DMS 273 (cell line): ENCODE results near the gene ACRV1.
"Not testable (repeated sequence)": the region's sequence is repeated elsewhere in the genome, so short reads cannot be mapped to it uniquely, and the experiment has no call there.

Experiments
- DNase-seq: peaks from one replicate; lab custom pipeline; 2025; ENCODE audit not compliant: unreplicated experiment; lab: John Stamatoyannopoulos, UW

Gene ACRV1, protein sequence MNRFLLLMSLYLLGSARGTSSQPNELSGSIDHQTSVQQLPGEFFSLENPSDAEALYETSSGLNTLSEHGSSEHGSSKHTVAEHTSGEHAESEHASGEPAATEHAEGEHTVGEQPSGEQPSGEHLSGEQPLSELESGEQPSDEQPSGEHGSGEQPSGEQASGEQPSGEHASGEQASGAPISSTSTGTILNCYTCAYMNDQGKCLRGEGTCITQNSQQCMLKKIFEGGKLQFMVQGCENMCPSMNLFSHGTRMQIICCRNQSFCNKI

DNA sequence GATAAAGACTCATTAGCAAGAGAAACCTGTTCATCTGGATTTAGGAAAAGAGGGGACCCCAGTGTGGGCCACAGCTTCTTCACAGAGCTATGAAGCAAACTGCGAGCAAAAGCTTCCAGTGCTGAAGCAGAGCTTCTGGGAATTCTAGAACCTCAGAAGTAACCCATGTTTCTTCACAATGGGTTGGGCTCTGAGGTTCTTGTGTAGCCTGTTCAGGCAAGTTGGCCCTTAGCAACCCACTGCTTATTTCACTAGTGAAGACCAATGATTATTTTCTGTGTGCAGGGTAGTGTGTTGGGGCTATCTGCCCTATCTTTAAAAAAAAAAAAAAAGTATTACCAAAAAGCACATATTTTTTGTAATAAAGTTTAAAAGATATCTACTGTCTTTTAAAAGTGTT lies at the start of gene ACRV1:
Gene ACRV1, minus strand, starts transcription at position 101 of the 400 bp plus-strand sequence. Its CDS starts 67 bp downstream, at position 34.
- no peak for DNase-seq

DNA sequence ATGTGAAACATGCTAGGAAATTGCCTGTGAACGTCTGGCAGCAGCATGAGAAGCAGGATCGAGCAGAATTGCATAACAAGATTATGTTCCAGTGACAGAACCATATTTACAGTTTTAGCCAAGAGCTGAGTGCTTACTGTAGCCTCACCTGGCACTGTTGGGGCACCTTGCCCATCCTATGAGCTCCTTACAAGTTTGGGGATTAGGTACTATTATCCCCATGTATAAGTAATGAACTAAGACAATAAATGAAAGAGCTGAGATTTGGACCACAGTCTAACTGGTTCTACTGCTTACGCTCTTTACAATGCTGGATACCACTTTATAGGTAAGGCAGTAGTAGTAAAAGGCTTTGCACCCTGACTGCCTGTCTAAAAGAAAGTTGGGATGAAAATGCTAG lies 48.3 kb upstream of the ACRV1 start:
- no peak for DNase-seq

DNA sequence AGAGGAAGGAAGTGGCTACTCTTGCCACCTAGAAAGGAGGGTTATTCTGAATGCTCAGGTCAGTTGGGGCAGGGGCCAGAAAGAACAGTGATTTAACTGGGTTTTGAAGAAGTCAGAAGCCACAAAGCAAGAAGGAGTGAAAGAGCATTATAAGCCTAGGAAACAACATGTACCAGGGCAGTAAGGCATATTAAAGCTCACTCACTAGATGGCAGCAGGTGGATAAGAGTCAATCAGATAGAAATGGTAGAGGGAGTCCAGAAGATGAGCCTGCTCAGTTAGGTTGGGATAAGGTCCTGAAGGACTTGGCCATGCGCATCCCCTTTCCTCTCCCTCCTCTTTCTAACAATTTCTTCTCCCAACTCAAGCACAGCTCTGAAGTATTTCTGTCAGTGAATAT lies 43.5 kb upstream of the ACRV1 start:
- DNase-seq: peak; percentile 20

DNA sequence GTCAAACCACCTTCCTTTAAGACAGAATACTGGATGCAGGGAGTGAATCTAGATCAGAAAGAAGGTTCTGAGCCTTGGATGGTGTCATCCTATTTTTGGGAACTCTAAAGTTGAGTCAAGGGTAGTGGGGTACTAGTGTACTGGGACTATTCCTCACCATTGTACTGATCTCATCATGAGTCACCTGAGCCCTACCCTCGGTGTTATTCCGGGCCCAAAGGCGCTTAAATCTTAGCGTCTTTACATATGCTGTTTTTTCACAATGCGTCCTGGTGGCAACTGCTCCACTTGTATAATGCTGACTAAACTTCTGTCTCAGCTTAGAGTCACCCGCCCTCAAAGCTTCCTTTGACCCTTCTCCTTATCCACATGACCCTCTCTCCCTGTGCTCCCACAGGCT lies 40.1 kb upstream of the ACRV1 start:
- DNase-seq: no peak

DNA sequence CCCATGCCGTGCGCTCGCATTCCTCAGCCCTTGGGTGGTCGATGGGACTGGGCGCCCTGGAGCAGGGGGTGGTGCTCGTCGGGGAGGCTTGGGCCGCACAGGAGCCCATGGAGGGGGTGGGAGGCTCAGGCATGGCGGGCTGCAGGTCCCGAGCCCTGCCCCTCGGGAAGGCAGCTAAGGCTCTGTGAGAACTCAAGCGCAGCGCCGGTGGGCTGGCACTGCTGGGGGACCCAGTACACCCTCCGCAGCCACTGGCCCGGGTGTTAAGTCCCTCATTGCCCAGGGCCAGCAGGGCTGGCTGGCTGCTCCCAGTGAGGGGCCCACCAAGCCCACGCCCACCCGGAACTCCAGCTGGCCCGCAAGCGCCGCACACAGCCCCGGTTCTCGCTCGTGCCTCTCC lies 24.0 kb upstream of the ACRV1 start:
- not testable (repeated sequence) for DNase-seq

DNA sequence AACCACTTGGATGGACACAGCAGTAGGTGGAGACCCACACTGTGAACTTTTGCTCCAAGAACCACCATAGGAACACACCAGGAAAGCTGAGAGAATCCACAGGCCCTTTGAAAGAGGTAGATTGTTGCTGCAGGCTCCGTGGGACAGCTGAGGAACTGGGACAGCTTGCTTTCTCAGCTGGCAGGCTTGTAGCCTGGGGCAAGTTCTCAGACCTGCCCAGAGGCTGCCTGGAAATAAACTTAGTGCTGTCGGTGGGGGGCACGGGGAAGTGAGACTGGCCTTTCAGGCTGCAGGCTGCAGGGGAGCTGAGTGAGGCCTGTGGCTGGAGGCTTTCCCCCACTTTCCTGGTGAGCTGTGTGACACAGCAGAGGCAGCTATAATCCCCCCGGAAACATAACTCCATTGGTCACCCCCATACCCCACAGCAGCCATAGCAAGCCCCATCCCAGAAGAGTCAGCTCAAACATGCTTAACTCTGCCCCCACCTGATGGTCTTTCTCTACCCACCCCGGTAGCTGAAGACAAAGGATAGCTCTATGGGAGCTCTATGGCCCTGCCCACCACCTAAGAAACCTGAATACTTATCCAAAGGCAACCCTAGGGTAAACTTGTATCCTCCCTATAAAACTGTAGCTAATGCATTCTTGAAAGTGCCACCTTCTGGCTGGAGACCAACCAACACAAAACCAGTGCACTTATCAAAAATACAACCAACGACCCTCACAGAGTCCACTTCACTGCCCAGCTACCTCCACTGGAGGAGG lies 21.4 kb upstream of the ACRV1 start:
- DNase-seq: no peak

DNA sequence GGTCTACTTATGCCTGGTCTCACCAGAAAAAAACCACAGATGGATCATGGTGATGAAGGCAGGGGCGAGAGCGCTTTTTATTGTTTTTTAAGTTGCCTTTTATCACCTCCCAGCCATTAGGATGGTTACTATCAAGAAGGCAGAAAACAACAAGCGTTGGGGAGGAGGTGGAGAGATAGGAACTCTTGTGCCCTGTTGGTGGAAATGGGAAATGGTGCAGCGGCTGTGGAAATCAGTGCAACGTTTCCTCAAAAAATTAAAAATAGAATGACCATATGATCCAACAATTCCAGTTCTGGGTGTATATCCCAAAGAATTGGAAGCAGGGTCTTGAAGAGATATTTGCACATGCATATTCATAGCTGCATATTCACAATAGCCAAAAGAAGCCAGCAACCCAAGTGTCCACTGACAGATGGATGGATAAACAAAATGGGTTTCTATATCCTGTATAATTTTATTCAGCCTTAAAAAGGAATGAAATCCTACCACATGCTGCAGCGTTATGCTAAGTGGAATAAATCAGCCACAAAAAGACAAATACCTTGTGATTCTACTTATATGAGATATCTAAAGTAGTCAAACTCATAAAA lies 20.5 kb upstream of the ACRV1 start:
- DNase-seq: no peak

DNA sequence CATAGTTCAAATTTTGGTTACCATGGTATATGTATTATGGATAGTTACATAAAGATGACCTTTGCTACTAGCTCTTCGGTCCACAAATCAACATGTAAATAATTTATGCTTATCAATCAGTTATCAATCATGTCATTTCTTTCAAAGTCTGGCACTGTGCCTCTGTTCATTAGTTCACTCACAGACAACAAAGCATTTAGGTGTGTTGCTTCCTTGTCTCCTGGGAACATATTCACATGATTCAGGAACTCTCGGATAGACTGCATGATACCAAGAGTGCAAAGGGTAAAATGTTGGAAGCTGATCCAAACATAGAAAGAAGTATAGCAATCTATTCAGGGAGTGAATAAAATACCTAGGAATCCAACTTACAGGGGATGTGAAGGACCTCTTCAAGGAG lies 14.3 kb upstream of the ACRV1 start:
- DNase-seq: no peak

DNA sequence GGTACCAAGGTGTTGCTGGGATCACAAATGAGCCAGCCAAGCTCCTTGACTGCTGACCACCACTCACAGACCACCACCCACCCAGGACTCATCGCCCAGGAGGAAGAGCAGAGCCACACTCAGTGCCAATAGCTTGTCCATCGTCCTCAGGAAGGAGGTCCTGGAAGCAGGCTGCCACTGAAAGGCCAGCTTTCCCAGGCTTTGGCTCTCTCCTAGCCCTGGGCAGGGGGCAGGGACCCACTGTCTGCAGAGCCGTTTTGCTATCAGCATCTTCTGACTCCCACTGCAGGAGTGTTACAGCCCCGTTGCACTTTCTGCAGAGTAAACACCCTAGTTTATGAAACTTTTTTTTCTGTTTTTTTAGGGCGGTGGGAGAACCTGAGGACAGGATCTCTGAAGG lies 12.2 kb upstream of the ACRV1 start:
- no peak for DNase-seq

DNA sequence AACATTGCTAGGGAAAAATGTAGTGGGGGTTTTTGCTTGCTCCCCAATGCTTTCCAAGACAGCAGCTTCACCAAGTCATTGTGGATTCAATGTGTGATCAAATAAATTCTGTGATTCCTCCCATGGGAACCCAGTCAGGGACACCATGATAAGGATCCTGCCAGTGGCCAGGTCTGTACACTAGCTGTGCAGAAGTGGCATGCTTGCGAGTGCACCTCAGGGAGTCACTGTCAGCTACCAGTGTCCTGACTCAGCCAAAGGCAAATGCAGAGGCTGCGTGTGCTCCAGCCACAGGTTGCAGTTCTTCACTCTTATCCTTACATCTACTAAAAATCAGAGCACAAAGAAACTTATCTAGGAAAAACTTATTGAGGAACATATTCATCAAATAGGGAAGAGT lies 9.4 kb upstream of the ACRV1 start:
- DNase-seq: no peak

DNA sequence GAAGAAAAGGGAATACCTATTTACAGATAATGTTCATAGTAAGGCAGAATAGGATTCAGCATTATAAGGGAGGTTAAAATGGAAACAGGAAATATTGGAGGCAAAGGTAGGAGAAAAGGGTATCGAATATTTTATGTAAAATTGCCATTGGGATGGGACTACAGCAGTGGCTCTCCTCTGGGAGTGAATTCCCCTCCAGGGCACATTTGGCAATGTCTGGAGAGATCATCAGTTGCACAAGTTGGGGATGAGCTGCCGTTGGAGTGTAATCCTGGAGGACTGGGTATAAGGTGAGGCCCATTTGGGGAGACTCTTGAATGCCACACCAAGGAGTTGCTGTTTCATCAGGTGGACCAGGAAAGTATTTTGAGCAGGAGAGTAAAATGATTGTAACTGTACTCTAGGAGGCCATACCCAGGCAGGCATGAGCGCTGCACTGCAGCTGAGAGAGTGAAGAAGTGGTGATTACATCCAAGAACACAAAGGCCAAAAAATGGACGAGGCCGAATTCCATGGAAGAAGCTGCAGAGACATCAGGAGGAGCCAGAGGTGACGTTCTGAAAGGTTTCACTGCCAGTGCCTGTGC lies 8.7 kb upstream of the ACRV1 start:
- DNase-seq: no peak

DNA sequence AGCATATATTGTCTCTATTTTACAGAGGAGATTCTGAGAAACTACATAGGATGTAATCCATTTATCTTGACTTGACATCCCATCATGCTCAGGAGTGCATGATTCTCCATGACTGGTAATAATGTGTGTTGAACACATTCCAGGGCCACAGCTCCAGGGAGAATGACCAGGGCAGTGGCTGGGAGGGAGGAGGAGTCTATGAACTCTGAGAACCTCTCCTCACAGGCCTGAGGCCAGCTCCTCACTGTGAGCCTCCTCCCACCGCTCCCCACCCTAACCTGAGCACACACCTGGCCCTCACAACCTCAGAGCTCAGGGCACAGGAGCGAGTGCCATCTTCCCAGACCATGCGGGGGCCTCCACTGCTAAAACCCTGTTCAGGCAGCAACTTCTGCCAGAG lies 8.0 kb upstream of the ACRV1 start:
- DNase-seq: no peak

DNA sequence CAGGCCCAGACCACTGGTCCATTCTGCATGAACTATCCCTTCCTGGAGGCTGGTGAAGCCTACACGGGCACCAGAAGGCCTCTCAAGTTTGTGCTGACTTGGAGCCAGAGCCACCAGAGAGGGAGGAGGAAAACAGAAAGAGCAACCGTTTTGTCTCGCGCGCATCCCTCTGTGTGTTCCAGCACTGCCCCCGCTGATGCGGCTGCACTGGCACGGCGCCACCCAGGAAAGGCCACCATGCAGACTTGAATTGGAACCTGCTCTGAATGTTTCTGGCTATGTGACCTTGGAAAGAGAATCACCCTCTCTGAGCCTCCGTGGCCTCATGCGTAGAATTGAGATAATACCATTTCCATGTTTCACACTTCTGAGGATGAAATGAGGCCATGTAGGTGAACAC lies 7.4 kb upstream of the ACRV1 start:
- no peak for DNase-seq

DNA sequence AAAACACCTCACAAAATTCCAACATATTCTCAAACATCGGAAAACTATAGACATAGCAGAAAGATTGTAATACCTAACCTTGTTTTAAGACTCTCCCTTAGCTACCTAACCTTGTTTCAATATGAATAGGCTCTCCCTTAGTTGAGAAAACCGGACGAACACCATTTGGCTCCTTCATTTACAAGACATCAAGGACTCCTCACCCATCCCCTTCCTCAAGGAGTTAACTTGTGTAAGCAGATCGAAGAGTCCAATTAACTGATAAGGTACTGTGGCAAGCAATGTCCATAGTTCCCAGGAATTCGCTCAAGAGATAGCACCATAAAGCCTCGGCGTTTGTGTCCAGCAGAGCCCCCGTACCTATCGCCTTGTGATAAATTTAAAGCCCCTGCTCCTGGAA lies 4.6 kb upstream of the ACRV1 start:
- no peak for DNase-seq

DNA sequence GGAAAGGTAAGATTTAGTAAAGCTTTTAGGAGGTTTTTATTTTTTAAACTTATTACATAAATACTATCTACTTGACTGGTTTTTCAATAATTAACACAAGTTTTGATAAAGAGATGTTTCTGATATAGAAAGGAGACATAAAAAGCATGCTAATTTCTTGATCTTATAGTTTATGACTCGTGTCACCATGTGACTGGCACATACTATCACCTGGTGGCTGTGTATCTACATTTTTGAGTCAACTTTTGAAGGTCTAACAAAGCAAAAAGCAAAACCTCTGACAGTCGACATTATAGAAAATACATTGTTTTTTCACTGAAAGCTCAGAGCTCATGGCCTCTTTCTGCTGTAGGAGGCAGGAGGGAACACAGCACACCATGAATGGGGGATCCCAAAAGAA lies 810 bp downstream of the ACRV1 start:
- DNase-seq: no peak

DNA sequence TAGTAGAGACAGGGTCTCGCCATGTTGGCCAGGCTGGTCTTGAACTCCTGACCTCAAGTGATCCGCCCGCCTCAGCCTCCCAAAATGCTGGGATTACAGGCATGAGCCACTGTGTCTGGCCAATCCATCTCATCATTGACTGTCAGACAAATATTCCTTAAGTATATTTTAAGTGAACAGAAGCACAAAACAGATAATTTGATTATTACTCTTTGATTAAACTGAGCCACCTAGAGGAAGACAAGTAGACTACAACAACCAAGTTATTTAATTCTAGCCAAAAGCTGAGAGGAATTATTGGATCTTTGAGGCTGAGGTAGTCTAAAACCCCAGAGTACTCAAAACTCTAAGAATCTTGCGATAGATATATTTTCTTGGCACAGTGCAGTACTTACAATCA lies 1.2 kb downstream of the ACRV1 start:
- DNase-seq: no peak

DNA sequence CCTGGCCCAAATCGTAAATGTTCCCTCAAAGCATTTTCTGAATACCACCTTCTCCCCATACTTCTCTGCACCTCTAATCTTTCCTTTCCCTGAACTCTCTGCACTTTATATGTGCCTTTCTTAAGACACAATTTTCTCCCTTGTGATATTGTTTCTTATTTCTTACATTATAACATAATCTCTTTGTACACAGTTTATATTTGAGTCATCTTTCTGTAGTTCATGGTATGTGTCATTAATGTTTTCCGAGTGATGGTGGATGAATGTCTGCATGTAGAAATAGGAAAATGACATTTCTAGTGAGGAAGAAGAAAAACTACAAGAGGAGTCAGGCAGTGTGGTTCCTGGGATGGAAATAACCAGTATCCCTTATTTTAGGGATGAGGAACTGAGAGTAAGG lies 5.5 kb downstream of the ACRV1 start:
- no peak for DNase-seq

DNA sequence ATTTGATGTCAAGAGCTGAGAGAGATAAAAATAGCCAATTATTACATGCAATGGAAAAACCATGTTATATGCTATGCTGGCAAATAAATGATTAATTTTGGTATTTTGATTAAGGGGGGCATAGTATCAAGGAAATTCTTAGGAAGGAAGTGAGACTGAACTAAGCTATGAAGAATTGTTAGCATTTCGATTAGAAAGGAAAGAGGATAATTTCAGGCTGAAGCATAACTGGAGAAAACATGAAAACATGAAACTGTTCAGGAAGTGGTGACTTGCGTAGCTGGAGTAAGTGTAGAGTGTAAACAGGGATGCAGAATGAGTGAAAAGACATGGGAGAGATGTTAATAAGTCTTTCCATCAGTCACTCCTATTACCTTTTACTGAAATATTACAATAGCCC lies 6.4 kb downstream of the ACRV1 start:
- no peak for DNase-seq

DNA sequence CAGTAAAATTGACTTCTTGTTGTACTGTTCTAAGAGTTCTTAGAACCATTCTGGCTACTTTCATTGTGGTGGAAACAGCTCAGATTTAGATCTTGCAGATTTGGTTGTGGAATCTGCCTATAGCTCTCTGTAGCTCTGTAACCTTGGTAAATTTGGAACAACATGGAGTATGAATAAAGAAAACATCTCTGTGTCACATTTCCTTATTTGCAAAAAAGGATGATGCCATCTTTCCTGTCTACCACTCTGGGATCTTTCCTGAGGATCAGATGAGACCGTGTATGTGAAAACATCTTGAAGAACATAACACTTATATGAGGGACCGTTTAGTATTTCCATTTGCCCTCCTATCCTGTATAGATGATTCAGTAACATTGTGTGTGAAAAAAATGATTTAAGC lies 9.1 kb downstream of the ACRV1 start:
- no peak for DNase-seq

DNA sequence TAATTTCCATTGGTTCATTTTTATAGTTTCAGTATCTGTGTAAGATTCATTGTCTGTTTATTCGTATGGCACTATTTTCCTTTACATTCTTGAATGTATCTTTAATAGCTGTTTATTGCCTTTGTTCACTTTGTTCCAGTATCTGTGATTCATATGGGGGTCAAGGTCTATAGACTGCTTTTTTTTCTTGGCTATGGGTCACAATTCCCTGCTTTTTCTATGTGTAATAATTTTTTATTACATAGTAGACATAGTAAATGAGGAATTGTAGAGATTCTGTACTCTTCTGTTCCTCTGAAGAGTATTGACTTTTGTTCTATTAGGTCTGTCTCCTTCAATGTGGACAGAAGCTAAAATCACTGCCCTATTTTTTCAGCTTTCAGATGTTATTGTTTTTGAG lies 10.5 kb downstream of the ACRV1 start:
- no peak for DNase-seq

DNA sequence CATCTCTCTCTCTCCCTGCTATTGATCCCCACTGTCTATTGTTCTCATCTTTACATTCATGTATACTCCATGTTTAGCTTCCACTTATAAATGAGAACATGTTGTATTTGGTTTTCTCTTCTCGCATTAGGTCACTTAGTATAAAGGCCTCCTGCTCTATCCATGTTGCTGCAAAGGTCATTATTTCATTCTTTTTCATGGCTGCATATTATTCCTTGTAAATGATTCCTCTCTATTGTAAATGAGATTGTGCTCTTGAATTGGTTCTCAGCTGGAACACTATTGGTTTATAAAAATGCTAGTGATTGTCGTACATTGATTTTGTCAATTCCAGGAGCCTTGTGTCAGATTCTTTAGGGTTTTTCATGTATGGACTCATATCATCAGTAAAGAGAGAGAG lies 13.5 kb downstream of the ACRV1 start:
- no peak for DNase-seq

DNA sequence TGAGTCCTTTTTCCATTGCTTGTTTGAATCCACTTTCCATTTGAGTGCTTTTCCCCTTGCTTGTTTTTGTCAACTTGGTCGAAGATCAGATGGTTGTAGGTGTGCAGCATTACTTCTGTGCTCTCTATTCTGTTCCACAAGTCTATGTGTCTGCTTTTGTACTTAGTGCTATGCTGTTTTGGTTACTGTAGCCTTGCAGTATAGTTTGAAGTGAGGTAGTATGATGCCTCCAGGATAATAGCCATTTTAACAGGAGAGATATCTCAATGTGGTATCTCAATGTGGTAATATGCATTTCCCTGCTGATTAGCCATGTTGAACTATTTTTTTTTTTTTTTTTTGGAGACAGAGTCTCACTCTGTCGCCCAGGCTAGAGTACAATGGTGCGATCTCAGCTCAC lies 16.7 kb downstream of the ACRV1 start:
- no peak for DNase-seq
